Measurements from ENCODE around the gene PCDH18.
"Not testable (repeated sequence)": the region's sequence is repeated elsewhere in the genome, so short reads cannot be mapped to it uniquely, and the experiment has no call there.

The PCDH18 gene

DNA sequence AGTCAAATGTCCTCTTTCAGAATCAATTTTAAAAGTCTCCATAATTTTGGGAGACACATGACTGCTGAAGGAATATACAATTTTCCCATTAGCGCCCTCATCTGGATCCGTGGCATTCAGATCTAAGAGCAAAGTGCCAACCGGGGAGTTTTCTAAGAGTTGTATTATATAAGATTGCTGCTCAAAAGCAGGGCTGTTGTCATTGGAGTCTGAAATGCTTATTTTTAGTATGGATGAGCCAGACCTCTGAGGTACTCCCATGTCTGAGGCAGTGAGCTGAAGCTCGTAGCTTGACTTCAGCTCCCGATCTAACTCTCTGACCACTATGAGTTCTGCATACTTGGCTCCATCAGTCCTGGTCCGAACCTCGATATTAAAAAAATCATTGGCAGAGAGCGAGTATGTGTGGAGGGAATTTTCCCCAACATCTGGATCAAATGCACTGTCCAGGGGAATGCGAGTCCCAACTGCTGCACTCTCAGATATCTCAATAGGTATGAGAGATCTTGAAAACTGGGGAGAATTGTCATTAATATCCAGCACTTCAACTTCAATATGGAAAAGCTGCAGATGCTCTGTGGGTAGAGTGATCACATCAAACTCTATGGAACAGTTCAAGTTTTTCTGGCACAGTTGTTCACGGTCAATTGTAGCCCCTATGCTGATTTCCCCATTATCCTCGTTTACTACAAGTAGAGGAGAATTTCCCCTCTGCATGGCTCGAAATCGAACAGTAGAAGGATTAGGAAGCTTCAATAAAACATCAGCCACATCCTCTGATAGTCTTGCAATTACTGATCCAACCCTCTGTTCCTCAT is 917 bp downstream of the PCDH18 start:
- DNase-seq (ENCODE audit: low read depth, low spot score), result no peak

DNA sequence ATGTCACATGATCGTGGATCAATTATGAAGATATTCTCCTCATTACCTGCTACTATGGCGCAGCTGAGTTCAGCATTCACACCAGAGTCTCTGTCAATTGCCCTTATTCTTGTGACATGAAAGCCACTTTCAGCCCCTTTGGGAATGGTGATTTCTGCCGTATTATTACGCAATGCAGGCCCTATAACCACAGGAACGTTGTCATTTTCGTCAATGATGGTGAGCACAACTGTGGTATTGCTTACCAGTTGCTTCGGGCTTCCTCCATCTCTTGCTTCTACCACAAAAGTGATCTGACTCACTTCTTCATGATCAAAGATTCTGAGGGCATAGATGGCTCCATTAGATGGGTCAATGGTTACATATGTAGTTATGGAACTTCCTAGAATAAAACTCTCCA is 2.1 kb downstream of the PCDH18 start:
- no peak for DNase-seq (ENCODE audit: low read depth, low spot score)

DNA sequence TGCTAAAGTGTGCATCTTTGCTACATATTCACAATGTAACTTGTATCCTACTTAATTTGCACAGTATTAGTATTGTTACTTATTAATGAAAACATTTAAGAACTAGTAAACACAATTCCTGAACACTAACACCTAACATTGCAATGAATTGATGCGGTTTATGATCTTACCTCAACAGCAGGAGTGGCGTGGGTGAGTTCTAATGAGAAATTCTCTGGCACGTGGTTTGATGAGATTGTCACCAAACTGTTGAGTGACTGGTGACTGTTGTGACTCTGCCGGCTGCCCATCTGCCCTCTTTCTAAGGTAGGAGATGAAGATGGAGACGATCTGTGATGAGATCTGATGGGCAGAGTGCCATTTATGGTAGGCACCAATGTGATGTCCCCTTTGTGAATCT is 2.9 kb downstream of the PCDH18 start:
- no peak for DNase-seq (ENCODE audit: low read depth, low spot score)

DNA sequence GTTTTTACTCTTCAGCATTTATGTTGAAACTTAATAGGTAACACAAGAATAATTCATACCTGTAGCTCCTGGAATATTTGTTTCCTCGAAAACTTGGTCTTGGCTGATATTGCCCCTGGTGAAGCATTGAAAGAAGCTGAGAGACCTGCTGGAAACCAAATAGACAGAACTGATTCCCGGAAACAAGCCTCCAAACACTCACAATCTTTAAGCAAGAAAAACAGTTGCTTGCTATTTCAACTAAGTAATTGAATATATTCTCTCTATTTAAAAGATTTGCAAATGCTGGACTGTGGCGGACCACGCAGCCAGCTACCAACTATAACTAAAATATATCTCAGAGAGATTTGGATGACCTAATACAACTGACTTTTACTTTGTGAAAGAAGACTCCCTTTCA is 3.6 kb downstream of the PCDH18 start:
- DNase-seq (ENCODE audit: low read depth, low spot score), result no peak

DNA sequence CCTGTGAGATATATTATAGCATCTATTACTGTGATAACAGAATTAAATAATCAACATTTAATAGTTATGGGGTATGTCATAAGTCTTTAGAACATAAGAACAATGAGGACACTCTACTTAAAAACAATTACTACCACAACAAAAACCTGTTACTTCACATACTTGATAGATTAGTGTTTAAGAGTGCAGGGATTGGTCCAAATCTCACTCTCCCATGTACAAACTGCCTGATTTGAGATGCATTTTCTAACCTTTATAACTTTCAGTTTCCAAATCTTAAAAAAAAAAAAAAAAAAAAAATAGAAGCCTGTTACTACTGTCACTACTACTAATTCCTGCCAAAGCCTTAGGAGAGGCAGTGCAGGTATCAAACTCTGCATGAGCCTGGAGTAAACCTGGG is 5.6 kb downstream of the PCDH18 start:
- no peak for DNase-seq (ENCODE audit: low read depth, low spot score)

DNA sequence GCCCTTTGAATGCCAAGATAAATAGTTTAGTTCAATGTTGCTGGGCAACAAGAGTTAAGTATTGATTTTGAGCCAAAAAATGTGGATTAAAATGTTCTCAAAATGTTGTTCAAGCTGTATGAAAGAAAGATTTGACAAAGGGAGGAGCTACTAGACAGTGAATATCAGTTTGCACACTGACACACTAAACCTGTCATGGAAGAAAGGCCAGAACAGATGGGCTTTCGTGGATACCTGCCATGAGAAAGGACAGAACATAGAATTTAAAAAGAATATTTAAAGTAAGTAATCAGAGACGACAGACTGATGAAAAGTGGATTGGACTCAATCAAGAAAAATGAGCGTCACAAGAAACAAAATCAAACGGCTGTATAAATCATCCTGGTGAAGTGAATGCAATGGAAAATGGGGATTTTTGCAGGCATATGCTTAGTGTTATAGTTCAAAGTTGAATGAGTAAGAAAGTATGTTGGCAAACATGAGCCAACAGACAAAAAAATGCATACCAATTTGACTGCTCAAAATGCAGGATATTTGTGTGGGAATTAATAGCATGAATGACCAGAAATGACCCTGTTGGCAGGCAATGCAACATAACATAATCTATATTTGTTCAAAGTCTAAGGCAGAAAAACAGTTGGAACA is 7.4 kb downstream of the PCDH18 start:
- DNase-seq (ENCODE audit: low read depth, low spot score), result no peak

GRCh38 chr4:137523329-137523728 is 9.0 kb downstream of the PCDH18 start:
- DNase-seq (ENCODE audit: low read depth, low spot score), result no peak

DNA sequence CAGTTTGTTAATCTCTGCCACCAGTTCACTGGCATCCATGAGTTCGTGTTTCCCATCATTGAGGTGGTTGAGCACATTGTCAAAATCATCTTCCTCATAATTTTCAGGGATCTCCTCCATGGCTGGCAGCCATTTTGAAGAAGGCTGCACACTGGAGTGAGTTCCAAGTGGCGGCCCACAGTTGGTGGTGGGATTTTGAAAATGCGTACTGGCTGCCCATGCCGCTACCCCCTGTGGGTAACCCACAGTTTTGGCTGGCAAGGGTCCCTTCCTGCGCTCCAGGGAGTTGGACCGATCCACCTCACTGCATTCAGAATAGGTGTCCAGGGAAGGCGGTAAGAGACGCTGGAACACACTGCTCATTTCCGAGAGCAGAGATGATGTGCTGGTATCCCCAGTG is 11.2 kb downstream of the PCDH18 start:
- no peak for DNase-seq (ENCODE audit: low read depth, low spot score)

- DNase-seq (ENCODE audit: low read depth, low spot score), result no peak
These were observed 12.9 kb downstream of the PCDH18 start for GRCh38 chr4:137519406-137519805.

GRCh38 chr4:137517323-137517722 is 15.0 kb downstream of the PCDH18 start:
- not testable (repeated sequence) for DNase-seq (ENCODE audit: low read depth, low spot score)

GRCh38 chr4:137514406-137515111 is 17.7 kb downstream of the PCDH18 start:
- DNase-seq (ENCODE audit: low read depth, low spot score), result no peak

DNA sequence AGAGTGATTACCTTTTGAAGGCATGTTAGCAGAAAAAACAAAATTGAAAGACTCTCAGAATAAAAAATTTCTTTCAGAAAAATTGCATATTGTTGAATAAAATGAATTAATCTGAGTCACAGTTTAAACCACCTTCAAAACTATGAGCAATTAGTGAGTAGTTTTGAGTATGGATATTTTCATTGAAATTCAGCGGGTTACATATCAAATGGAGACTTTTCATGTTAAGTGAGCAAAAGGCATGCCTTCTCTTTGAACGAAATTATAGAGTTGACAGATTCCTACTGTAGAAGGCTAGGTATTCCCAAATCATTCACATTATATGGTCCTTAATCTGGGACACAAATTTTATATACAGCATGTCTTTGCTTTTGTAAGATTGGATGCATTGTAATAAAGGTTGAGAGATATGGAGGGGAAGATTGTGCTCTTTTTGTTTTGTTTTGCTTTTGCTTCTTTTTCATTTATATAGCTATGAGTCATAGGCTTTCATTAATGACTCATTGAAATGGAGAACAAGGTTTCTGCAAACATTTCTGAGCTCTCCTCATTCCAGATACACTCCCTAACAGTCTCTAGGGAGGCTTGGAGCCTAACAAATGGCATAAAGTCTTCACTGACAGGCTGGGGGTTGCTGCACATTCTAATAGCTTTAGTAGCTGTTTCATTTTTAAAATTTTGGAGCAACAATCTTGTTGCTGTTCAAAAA is 21.6 kb downstream of the PCDH18 start:
- no peak for DNase-seq (ENCODE audit: low read depth, low spot score)

DNA sequence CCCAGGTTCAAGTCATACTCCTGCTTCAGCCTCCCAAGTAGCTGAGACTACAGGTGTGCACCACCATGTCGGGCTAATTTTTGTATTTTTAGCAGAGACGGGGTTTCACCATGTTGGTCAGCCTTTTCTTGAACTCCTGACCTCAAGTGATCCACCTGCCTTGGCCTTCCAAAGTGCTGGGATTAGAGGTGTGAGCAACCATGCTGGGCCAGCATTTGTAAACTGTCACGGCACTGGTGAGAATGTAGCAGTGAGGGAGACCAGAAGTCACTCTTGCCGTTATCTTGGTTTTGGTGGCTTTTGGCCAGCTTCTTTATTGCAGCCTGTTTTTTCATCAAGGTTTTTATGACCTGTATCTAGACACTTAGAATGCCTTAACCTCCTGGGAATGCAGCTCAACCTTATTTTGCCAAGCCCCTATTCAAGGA is 22.4 kb downstream of the PCDH18 start:
- no peak for DNase-seq (ENCODE audit: low read depth, low spot score)

DNA sequence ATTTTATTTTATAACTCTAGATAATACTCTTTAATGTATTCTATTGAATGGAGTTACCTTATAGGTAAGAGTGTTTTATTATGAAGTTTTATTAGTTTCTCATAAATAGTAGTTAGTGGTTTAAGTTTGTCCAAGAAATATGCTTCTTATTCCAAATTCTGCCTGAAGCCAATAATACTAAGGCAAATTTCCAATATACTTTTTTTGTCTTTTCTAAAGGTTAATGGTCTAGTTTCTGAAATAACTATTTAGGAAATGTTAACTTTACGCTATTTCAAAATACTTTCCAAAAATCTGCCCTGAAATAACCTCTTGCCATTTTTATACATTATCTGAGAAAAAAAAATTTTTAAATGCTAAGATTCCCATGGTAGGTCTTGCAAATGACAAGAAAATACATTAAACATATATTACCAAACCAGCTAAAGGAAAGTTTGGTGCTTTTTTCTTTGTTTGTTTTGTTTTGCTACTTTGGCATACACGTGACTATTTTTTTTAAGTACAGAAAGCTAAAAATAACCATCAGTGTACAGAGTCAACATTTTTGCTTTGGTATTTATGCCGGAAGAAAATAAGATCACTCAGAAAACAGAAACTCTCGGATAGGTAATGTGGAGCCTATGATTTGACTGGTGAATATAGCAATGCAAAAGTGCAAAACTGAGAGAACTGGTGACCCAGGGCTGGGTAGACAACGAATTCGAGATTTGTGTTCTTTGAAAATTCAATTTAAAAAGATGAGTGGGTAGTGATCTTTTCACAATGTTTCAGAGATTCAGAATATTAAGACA is 29.8 kb downstream of the PCDH18 start:
- DNase-seq (ENCODE audit: low read depth, low spot score), result no peak

- not testable (repeated sequence) for DNase-seq (ENCODE audit: low read depth, low spot score)
These were observed 36.0 kb downstream of the PCDH18 start for GRCh38 chr4:137496267-137496666.

- no peak for DNase-seq (ENCODE audit: low read depth, low spot score)
These were observed 36.7 kb downstream of the PCDH18 start for GRCh38 chr4:137495578-137495977.

- not testable (repeated sequence) for DNase-seq (ENCODE audit: low read depth, low spot score)
These were observed 48.9 kb downstream of the PCDH18 start for GRCh38 chr4:137483313-137483959.

DNA sequence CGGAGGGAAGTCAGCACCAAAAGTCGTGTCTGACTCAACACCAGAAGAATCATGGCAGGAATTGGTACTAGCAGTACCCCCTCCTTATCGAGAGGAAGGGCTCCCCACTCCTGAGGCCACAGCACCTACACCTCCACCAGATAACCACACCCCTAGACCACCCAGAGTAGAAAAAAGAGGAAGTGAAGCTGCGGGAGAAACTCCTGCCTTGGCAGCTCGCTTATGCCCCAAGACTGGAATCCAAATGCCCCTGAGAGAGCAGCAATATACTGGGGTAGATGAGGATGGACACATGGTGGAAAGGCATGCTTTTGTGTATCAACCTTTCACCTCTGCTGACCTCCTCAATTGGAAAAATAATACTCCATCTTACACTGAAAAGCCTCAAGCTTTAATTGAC is 52.6 kb downstream of the PCDH18 start:
- DNase-seq (ENCODE audit: low read depth, low spot score), result not testable (repeated sequence)

DNA sequence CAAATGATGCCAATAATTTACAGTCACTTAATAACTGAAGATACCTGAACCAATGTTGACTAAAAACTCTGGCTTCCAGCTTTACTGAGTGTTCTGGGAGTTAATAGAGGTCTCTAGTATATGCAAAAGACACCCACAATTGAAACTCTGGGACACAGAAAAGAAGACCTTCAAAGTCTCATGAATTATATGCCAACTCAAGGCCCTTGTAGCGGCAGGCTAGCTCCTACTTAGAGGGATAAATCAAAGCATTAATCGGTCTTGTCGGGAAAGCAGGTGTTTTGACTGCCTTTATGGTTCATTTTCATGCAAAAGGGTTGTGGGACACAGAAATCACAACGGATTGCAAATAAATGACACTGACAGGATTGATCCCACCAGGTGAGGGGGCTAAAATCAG is 55.9 kb downstream of the PCDH18 start:
- no peak for DNase-seq (ENCODE audit: low read depth, low spot score)

DNA sequence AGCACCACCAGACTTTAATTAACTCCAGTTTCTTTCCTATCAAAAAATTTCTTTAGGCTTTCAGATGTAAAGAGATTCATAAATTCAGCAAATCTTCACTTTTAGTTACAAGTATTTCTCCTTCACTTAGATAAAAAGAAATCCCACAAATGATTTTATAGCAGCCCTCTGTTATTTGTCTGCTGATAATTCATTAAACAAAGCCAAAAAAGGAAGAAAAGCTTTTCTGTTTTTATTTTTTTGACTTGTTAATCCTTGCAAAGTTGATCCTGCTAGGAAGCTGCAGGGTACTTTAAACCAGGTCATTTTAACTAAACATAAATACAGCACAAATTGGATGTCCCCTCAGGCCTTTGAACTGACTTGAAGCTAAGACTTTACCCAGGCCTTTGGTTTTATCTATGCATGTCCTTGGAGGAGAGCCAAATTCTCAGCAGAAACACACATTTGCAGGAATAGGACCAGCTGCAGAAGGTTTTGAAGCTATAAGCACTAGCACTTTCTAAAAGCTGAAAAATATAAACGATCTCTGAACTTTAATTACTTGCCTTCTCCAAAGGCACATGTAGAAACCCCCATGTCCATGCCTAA is 57.5 kb downstream of the PCDH18 start:
- DNase-seq (ENCODE audit: low read depth, low spot score), result no peak
